ENCODE results near the gene RB1.
"Not testable (repeated sequence)": the region's sequence is repeated elsewhere in the genome, so short reads cannot be mapped to it uniquely, and the experiment has no call there.

Gene RB1

DNA sequence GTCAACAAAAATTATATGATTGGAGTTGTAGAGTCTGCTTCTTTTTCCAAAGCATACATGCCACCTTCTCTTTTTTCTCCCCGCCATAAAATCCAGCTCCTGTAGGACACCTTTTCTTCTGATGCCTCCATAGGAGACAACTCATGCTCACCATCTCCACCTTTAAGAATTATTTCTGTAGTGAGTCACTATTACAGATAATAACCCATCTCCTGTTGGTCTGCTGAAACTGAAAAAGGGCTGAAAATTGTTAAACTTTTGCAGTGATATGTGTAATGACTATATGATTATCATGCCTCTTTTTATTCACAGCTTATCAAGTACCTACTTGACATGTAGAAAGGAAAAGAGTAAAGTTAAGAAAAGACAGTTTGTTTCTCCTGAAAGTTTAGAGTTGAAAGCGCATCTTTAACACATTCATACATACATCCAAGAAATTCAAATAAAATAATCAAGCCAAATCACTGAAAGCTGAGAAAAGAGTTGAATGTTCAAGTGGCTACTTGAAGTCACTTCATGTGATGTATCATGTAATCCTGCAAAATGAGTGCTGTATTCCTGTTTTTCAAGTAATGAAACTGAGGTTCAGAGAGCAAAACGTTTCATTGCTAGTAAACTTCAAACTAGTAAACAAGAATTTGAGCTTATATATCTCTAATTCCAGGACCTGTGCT lies 144.9 kb downstream of the RB1 start:
- no peak for TF ChIP-seq CTCF (IDR thresholded peaks at IDR 0.05)
- Histone ChIP-seq H2AFZ (no peak overlapping the region), H3K4me2 (ENCODE audit: low read length) (no peak overlapping the region)

DNA sequence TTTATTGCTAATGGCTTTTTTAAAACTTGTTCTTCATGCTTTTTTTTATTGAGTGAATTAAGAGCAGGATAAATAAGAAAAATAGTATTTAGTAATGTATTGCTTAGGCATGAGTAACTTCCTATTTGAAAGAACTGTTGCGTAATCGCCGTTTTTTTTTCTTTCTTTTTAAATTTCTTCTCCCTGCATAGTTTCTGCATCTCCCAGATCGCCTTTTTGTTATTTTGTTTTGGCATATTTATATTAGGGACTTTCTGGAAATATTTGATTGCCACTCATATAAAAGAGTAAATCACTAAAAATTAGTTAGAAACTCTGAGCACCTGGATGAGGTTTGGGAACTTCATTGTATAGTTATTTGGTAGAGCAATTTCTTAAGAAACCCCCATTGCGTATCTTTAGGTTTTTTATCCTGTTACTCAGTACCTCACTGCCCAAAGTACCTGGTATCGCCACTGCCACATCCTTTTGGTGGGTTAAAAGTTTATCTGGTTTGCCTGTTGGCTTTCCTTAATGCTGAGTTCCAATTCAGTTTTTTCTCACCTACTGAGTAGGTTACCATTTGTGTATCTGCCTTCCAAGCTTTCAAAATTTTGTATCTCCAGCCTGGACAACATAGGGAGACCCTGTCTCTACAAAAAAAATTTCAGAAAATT lies 145.5 kb downstream of the RB1 start:
- no peak for TF ChIP-seq CTCF (IDR thresholded peaks at IDR 0.05)
- no peak overlapping the region for H3K4me2 ChIP-seq (ENCODE audit: low read length)
- no peak overlapping the region for H3K27ac ChIP-seq
- no peaks in the 10 kb centered on the region for H3K4me1 ChIP-seq
- no peak overlapping the region for H3K9ac ChIP-seq
- no peaks in the 10 kb centered on the region for H3K9me3 ChIP-seq (ENCODE audit: control insufficient read depth, low read length)
- no peaks in the 10 kb centered on the region for H3K79me2 ChIP-seq
- H3K4me3 ChIP-seq (ENCODE audit: low read depth, low read length) = no peak overlapping the region
- H3K27me3 ChIP-seq (ENCODE audit: control insufficient read depth, insufficient read depth, low read length) = no peaks in the 10 kb centered on the region
- no peaks in the 10 kb centered on the region for H3K36me3 ChIP-seq (ENCODE audit: control insufficient read depth, insufficient read depth, low read length)
- no peak overlapping the region for H2AFZ ChIP-seq

More for the DNA sequence above, 144.9 kb downstream of the RB1 start:
- peak overlapping the region; percentile 2 for H3K27ac ChIP-seq
- H3K4me1 ChIP-seq = no peaks in the 10 kb centered on the region
- no peaks in the 10 kb centered on the region for H3K27me3 ChIP-seq (ENCODE audit: control insufficient read depth, insufficient read depth, low read length)
- no peaks in the 10 kb centered on the region for H3K79me2 ChIP-seq
- H3K9me3 ChIP-seq (ENCODE audit: control insufficient read depth, low read length) = no peaks in the 10 kb centered on the region
- no peaks in the 10 kb centered on the region for H3K36me3 ChIP-seq (ENCODE audit: control insufficient read depth, insufficient read depth, low read length)
- H3K4me3 ChIP-seq (ENCODE audit: low read depth, low read length) = no peak overlapping the region
- no peak overlapping the region for H3K9ac ChIP-seq

DNA sequence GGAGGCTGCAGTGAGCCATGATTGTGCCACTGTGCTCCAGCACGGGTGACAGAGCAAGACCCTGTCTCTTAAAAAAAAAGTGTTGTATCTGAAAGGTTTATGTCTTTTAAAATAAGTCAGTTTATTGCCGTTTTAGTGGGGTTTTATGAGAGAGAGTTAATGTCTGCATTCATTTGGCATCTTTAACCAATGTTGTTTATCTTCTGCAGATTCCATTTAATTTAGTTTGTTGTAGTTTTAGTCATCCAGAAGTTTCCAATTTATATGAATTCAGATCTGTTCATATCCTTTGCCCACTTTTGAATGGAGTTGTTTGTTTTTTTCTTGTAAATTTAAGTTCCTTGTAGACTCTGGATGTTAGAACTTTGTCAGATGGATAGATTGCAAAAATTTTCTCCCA lies 146.1 kb downstream of the RB1 start:
- Histone ChIP-seq H3K27me3 (ENCODE audit: control insufficient read depth, insufficient read depth, low read length) (no peaks in the 10 kb centered on the region), H3K27ac (no peak overlapping the region), H3K4me2 (ENCODE audit: low read length) (no peak overlapping the region), H3K9me3 (ENCODE audit: control insufficient read depth, low read length) (no peaks in the 10 kb centered on the region), H3K36me3 (ENCODE audit: control insufficient read depth, insufficient read depth, low read length) (no peaks in the 10 kb centered on the region), H3K4me1 (peaks cover 2% of the 10 kb centered on the region), H2AFZ (no peak overlapping the region), H3K4me3 (ENCODE audit: low read depth, low read length) (no peak overlapping the region), H3K79me2 (no peaks in the 10 kb centered on the region), H3K9ac (no peak overlapping the region)
- TF ChIP-seq CTCF (IDR thresholded peaks at IDR 0.05) = no peak

DNA sequence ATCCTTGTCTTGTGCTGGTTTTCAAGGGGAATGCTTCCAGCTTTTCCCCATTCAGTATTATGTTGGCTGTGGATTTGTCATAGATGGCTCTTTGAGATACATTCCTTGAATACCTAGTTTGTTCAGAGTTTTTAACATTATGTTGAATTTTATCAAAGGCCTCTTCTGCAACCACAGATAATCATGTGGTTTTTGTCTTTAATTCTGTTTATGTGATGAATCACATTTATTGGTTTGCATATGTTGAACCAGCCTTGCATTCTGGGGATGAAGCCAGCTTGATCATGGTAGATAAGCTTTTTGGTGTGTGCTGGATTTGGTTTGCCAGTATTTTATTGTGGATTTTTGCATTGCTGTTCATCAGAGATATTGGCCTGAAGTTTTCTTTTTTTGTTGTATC lies 147.6 kb downstream of the RB1 start:
- H3K9ac ChIP-seq; H3K9me3 ChIP-seq (ENCODE audit: control insufficient read depth, low read length); H3K36me3 ChIP-seq (ENCODE audit: control insufficient read depth, insufficient read depth, low read length); H3K4me3 ChIP-seq (ENCODE audit: low read depth, low read length); H3K4me1 ChIP-seq; H3K27me3 ChIP-seq (ENCODE audit: control insufficient read depth, insufficient read depth, low read length); H3K79me2 ChIP-seq; H3K4me2 ChIP-seq (ENCODE audit: low read length); H2AFZ ChIP-seq; H3K27ac ChIP-seq: not testable (repeated sequence)

- Histone ChIP-seq H3K36me3 (ENCODE audit: control insufficient read depth, insufficient read depth, low read length) (no peaks in the 10 kb centered on the region), H3K9me3 (ENCODE audit: control insufficient read depth, low read length) (no peaks in the 10 kb centered on the region), H3K4me2 (ENCODE audit: low read length) (no peak overlapping the region), H3K27me3 (ENCODE audit: control insufficient read depth, insufficient read depth, low read length) (no peaks in the 10 kb centered on the region), H3K79me2 (no peaks in the 10 kb centered on the region), H3K4me3 (ENCODE audit: low read depth, low read length) (no peak overlapping the region), H3K4me1 (peaks cover 2% of the 10 kb centered on the region), H3K9ac (no peak overlapping the region), H2AFZ (no peak overlapping the region), H3K27ac (no peak overlapping the region)
- no peak for TF ChIP-seq CTCF (IDR thresholded peaks at IDR 0.05)
Measured at GRCh38 chr13:48456546-48456945, 153.0 kb downstream of the RB1 start.

All from parathyroid adenoma (tissue), 2 donors.